Stimulated activated CD8-positive, alpha-beta memory T cell treated with anti-CD3 and anti-CD28 coated beads, Interleukin-4, amount 100 ng/mL, for 1 hour (primary cell): Measurements from ENCODE around the gene CEP85.
"Not testable (repeated sequence)": the region's sequence is repeated elsewhere in the genome, so short reads cannot be mapped to it uniquely, and the experiment has no call there.

Experiments used
- DNase-seq, 2 donors: peaks; one replicate each; pipeline ENCODE4 v3.0.0-alpha.2; 2020; ENCODE audit warnings: low read depth in 2 of 2, low spot score in 1 of 2

Gene CEP85

GRCh38 chr1:26290122-26290881 lies 56.3 kb downstream of the CEP85 start:
- no peak for DNase-seq

- no peak for DNase-seq
These were observed 56.9 kb downstream of the CEP85 start for GRCh38 chr1:26290882-26291261.

DNA sequence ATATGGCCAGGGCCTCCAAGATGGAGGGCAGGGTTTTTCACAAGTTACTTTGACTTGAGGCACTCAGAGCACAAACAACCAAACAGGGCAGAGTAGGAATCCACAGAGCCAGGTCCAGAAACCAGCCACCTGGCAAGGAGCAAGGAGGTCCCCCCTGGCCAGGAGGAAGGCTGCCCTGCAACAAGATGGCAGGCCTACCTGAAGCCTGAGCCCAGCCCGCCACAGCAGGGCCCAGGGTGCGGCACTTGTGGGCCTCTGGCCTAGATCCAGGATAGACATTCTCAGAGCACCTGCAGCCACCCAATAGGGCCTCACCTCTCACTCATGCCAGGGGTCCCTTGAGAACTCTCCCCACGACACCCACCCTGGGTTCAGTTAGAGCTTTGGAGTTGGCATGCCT lies 57.4 kb downstream of the CEP85 start:
- DNase-seq: no peak

DNA sequence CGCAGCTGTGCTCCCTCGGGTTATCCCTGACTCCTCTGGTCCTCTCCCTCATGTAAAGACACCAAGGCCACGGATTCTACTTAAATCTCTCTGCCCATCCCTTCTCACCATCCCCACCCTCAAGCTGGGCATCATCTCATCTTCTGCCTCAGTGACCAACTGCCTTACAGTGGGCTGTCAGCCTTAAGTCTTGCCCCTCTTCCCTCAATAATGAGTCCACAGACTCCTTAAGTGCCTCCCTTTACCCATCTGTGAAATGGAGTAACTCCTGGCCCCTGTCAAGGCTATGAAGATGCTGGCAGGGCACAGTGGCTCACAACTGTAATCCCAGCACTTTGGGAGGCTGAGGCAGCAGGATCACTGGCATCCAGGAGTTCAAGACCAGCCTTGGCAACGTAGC lies 57.9 kb downstream of the CEP85 start:
- DNase-seq: no peak

- not testable (repeated sequence) for DNase-seq
These were observed 58.7 kb downstream of the CEP85 start for GRCh38 chr1:26292735-26293134.

DNA sequence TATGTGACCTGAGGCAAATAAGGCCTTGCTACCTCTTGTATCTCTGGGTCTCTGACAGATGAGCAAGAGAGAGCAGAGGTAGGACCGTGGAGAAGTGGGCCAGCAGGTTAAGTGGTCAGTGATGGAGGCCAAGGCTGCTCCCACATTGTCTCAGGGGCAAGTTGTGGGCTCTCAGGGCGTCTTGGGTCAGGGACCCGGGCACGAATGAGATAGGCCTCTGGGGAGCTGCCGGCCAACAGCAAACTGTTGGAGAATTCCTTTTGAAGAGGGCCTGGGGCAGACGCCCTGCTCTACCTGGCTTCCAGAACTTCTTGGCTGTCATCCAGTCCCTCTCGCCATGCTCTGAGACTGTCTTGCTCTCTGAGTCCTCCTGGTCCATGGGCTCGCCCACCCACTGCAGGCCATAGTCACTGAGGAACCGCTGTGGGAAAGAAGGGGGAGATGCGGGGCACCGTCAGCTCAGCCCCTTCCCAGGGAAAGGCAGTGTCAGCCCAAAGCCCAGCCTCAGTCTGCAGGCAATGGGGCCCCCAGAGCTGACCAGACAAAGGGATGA lies 60.0 kb downstream of the CEP85 start:
- DNase-seq: no peak

- DNase-seq: no peak
These were observed 61.5 kb downstream of the CEP85 start for GRCh38 chr1:26295194-26296138.

- DNase-seq: no peak
These were observed 62.5 kb downstream of the CEP85 start for GRCh38 chr1:26296340-26297056.

DNA sequence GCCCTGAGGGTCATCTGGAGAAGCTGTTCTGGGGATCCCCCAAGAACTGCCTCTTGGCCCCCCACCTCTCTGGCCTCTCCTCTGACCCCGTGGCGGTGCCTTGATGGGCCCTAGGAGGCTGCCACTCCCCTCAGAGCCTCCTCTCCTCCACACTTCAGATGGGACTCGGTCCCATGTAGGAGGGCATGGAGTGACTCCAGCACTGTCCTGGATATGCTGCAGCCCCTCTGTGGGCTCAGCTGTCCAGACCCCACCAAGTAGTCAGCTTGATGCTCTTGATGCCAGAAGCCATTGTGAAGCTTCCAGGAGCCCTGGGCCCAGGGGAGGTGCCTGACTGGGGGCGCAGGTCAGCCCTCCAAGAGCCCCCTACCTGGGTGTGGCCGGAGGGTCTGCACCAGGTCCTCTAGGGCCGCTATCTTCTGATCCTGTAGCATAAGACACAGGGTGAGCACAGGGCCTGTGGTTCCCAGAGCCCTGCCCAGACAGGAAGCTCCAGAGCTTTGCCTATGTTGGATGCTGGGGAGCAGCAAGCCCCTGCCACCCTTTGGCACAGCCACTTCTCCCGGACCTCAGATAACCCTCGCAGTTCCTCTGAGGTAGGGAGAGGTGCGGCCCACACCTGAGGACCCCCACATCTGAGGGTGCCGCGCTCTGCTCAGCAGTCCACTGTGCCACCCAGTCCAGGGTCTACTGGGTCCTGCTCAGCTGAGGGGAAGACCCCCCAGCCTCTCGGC lies 63.2 kb downstream of the CEP85 start:
- no peak for DNase-seq

DNA sequence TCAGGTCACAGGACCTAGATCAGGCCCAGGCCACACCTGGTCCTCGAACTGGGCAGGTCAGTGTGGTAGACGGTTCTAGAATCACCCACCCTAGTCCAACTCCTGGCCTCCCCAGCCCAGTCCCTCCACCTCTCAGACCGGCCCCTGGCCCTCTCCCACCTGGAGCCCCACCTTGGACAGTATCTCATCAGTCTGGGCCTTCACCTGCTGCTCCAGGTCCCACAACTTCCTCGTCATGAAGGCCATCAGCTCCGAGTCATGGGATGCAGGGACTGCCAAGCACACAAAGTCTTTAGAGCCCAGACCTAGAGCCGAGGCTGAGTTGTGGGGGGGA lies 63.8 kb downstream of the CEP85 start:
- DNase-seq: no peak

DNA sequence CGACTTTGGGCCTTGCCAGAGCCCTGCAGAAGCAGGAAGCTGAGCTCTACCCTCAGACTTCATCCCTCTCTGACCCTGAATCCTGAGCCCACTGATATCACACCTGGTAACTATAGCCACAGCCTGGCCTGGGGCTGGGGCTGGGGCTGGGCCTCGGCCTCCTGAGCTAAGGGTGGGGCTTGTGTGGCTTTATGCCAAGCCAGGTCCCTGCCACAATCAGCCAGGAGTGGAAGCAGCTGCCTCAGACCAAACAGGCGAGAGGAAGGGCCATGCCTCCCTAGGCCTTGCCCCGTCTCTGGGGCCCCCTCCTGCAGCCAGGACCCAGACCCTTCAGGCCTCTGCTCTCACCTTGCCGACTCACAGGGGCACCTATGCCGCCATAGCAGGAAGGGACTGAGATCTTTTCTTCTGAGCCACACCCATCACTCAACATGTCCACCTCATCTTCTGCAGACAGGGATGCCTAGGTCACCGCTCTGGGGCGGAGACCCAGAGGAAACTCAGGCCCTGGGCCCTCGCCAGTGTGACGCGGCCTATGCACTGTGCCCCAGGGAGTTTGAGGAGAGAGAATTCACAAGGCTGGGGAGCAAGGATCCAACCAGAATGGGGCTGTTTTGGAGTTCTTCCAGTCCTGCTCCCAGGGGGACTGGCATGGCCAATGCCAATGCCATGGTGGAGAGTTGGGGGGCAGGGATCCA lies 66.7 kb downstream of the CEP85 start:
- no peak for DNase-seq

DNA sequence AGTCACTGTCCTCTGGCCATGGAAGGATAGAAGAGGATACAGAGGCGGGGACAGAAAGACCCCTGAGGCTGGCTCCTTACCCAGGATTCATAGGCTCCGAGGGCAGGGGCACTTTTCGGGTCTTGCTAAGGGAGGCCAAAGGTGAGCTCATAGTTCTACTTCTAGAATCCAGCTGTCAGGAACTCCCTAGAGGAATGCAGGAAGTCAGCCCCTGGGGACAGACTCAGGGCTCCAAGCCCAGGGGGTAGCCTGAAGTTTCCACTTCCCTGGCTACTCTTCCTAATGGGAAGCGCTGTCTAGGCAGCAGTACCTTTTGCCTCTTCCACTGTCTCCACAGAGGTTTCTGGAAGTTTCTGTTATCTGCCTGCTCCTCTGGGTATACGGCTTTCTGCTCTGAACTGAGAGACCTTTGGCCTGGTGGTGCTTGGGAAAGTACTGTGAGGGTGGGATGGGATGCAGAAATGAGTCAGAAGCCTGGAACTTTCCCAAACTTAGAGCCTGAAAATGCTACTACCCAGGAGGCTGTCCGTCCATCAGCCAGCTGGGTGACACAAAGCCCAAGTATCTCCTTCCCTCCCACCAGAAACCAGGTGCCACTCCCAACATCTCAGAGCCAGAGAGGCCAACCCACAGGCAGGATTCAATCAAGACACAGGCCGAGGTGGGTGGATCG lies 68.9 kb downstream of the CEP85 start:
- DNase-seq: no peak

GRCh38 chr1:26305667-26306289 lies 71.8 kb downstream of the CEP85 start:
- no peak for DNase-seq

DNA sequence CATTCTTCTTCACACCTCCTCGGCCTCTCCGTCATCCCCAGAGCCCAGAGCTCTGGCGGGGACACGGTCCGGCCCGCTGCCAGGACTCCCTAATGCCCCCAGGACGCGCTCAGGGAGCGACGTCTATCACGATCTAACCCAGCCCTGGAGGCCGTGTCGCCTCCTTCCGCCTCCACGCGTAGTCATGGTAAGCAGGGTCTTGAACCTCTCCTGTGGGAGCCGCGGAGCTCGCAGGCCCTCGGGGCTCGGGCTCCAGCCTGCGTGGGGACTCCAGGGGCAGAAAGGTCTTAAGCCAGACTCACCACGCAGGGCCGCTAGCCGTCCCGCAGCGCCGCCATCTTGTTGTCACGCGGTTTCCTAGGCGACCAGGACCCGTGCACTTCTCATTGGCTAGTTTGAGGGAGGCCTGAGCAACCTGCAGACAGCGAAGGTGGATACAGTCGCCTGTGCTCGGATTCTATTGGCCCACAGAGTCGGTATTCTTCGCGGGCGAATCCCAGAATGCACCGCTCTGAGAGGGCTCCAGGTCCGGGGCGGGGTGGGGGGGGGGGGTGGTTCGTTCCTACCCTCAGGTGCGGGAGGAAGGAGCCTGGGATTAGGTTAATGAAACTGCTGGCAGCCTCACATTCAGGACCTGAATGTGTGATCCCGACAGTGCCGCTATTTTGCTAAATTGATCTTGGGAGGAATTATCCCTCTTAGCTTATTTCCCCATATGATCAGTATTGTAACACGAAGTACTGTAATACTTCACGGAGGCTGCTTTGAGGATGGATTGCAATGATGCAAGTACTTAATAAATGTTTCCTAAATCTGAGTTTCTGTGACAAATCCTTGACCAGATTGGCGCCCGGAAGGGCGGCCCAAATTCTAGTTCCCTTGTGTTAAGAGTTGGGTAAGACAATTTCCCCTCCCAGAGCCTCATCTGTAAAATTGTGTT lies 72.6 kb downstream of the CEP85 start, which contains the start of gene UBXN11:
TSS of gene UBXN11 (minus strand) at position 347 of the 940 bp plus-strand sequence. CDS start 3,753 bp downstream, outside the sequence.
- DNase-seq: peak; percentile 80 to 83

- DNase-seq: no peak
These were observed 73.4 kb downstream of the CEP85 start for GRCh38 chr1:26307363-26307781.

DNA sequence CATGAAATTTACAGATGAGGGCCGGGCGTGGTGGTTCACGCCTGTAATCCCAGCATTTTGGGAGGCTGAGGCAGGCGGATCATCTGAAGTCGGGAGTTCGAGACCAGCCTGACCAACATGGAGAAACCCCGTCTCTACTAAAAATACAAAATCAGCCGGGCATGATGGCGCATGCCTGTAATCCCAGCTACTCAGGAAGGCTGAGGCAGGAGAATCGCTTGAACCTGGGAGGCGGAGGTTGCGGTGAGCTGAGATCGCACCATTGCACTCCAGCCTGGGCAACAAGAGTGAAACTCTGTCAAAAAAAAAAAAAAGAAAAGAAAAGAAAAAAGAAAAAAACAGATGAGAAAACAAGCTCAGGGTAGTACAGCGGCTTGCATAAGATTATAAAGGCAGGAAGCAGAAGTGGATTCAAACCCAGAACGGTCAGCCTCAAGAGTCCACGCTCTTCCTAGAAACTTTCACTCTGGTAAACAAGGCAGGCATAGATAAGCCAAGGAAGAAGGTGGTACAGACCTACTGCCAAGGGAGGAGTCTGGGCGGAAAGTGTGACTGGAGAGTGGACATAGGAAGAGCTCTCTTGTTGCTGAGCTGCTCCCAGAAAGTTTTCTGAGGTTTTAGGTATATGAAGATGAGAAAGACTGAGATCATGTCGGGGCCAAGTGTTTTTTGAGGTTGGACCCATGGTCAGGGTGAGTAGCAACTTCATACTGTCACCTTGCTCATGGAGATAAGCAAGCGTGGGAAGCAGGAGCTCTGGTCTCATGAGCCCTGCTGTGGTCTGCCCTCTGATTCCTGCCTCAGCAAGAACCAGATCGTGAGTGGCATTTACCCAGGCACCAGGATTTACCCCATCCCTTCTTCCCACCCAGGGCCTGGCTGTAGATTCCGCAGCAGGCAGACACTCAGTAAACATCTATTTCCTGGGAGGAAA lies 74.2 kb downstream of the CEP85 start:
- not testable (repeated sequence) for DNase-seq

DNA sequence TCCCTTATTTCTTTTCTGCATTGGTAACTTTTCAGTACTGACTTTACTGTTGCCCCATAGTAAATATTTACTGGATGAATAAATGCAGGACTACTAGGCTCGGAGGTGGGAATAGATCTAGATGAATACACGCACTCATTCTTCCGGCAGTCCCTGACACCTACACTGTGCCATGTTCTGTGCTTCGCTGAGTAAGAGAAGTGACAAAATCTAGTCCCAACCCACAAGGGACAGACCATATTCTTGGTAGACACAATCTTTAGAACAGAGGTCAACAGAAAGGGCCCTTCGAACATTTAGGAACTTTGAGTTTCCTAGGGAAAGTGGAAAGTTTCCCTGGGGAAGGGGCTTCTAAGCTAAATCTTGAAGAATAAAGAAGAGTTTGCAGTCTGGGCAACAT lies 80.5 kb downstream of the CEP85 start:
- DNase-seq: no peak
